ENCODE results near the gene DYSF.

DNA sequence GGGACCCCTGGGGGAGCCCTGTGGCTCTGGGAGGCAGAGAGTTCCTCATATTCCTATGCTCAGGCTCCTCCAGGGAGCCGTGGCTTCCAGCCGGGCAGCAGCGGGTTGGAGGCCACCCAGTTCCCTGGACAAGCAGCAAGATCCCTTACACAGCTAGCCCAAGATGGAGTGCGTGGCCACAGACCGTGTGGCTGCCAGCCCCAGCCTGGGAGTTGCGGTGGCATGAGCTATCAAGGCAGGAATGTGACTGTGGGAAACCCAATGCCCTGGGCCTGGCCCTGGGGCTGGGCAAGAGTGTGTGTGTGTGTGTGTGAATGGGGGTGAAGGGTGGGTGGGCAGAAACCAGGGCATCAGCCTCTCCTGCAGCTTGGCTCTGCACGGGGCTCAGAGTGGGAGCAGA lies 130.5 kb downstream of the DYSF start:
- TF ChIP-seq, protein P1, sequence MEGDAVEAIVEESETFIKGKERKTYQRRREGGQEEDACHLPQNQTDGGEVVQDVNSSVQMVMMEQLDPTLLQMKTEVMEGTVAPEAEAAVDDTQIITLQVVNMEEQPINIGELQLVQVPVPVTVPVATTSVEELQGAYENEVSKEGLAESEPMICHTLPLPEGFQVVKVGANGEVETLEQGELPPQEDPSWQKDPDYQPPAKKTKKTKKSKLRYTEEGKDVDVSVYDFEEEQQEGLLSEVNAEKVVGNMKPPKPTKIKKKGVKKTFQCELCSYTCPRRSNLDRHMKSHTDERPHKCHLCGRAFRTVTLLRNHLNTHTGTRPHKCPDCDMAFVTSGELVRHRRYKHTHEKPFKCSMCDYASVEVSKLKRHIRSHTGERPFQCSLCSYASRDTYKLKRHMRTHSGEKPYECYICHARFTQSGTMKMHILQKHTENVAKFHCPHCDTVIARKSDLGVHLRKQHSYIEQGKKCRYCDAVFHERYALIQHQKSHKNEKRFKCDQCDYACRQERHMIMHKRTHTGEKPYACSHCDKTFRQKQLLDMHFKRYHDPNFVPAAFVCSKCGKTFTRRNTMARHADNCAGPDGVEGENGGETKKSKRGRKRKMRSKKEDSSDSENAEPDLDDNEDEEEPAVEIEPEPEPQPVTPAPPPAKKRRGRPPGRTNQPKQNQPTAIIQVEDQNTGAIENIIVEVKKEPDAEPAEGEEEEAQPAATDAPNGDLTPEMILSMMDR (tag by site-specific recombination; IDR thresholded peaks at IDR 0.05) = no peak
- no peak for TF ChIP-seq SETDB1 (IDR thresholded peaks at IDR 0.05; ENCODE audit: insufficient read length, low read length)
- TF ChIP-seq YY1 (tag by site-specific recombination; IDR thresholded peaks at IDR 0.05) = no peak
- TF ChIP-seq, protein P2, sequence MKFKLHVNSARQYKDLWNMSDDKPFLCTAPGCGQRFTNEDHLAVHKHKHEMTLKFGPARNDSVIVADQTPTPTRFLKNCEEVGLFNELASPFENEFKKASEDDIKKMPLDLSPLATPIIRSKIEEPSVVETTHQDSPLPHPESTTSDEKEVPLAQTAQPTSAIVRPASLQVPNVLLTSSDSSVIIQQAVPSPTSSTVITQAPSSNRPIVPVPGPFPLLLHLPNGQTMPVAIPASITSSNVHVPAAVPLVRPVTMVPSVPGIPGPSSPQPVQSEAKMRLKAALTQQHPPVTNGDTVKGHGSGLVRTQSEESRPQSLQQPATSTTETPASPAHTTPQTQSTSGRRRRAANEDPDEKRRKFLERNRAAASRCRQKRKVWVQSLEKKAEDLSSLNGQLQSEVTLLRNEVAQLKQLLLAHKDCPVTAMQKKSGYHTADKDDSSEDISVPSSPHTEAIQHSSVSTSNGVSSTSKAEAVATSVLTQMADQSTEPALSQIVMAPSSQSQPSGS (tag by site-specific recombination; IDR thresholded peaks at IDR 0.05; ENCODE audit: low read depth) = no peak
- TF ChIP-seq, protein P3, sequence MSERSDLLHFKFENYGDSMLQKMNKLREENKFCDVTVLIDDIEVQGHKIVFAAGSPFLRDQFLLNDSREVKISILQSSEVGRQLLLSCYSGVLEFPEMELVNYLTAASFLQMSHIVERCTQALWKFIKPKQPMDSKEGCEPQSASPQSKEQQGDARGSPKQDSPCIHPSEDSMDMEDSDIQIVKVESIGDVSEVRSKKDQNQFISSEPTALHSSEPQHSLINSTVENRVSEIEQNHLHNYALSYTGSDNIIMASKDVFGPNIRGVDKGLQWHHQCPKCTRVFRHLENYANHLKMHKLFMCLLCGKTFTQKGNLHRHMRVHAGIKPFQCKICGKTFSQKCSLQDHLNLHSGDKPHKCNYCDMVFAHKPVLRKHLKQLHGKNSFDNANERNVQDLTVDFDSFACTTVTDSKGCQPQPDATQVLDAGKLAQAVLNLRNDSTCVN (tag by site-specific recombination; optimal IDR thresholded peaks at IDR 0.05) = no peak
- no peak for TF ChIP-seq ZBTB17 (tag by site-specific recombination; IDR thresholded peaks at IDR 0.05)
- TF ChIP-seq ZNF707 (tag by site-specific recombination; IDR thresholded peaks at IDR 0.05) = no peak
- TF ChIP-seq ZNF324 (tag by site-specific recombination; IDR thresholded peaks at IDR 0.05) = no peak
- TF ChIP-seq OVOL3 (tag by site-specific recombination; IDR thresholded peaks at IDR 0.05) = no peak
- TF ChIP-seq ZNF629 (tag by site-specific recombination; IDR thresholded peaks at IDR 0.05) = no peak
- TF ChIP-seq, protein P4, sequence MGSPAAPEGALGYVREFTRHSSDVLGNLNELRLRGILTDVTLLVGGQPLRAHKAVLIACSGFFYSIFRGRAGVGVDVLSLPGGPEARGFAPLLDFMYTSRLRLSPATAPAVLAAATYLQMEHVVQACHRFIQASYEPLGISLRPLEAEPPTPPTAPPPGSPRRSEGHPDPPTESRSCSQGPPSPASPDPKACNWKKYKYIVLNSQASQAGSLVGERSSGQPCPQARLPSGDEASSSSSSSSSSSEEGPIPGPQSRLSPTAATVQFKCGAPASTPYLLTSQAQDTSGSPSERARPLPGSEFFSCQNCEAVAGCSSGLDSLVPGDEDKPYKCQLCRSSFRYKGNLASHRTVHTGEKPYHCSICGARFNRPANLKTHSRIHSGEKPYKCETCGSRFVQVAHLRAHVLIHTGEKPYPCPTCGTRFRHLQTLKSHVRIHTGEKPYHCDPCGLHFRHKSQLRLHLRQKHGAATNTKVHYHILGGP (tag by site-specific recombination; IDR thresholded peaks at IDR 0.05) = no peak
- TF ChIP-seq TCF7L2 (IDR thresholded peaks at IDR 0.05; ENCODE audit: borderline replicate concordance, low read depth, low read length) = no peak

Data from HEK293 (cell line).